ENCODE results near the gene GPR142.

DNA sequence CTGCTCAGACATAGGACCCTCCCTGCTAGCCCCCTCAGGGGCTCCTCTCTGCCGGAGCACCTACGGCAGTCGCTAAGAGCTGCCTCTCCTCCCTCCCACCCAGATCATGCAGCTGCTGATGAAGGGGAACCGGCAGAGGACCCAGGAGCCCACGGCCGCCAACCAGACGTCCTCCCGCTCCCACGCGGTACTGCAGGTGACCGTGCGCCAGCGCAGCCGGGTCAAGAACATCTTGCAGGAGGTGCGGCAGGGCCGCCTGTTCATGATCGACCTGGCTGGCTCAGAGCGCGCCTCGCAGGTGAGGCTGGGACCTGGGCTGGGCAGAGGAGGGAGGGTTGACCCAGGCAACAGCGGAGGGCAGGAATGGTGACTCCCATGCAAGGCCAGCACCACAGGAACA, 22.6 kb upstream of the GPR142 start:
- TF ChIP-seq EZH2 (IDR thresholded peaks at IDR 0.05; ENCODE audit: insufficient read depth, poor library complexity, severe bottlenecking) (no peak), EZH2phosphoT487 (IDR thresholded peaks at IDR 0.05; ENCODE audit: insufficient read depth, low read depth) (no peak)
